HG02571 (cell line): ENCODE results near the gene DPP6.

Experiments used
- ATAC-seq: cut with Tn5 transposase; IDR thresholded peaks from one replicate; pipeline ENCODE4 v1.9.1; 2021; ENCODE audit warnings: mild to moderate bottlenecking, moderate library complexity; ENCODE audit not compliant: unreplicated experiment

DPP6 gene

GRCh38 chr7:154581251-154581890 lies 529.2 kb downstream of the DPP6 start:
- ATAC-seq = no peak

- ATAC-seq = no peak
Measured at GRCh38 chr7:154583454-154583853, 531.3 kb downstream of the DPP6 start.

GRCh38 chr7:154584352-154585252 lies 532.4 kb downstream of the DPP6 start:
- no peak for ATAC-seq

GRCh38 chr7:154587792-154588191 lies 535.6 kb downstream of the DPP6 start:
- no peak for ATAC-seq

- no peak for ATAC-seq
Measured at GRCh38 chr7:154591544-154591943, 539.3 kb downstream of the DPP6 start.

- ATAC-seq = no peak
Measured at GRCh38 chr7:154592388-154592787, 540.2 kb downstream of the DPP6 start.

- ATAC-seq = no peak
Measured at GRCh38 chr7:154598396-154598795, 546.2 kb downstream of the DPP6 start.

GRCh38 chr7:154598864-154599263 lies 546.7 kb downstream of the DPP6 start:
- ATAC-seq = no peak

GRCh38 chr7:154610903-154611302 lies 558.7 kb downstream of the DPP6 start:
- ATAC-seq = no peak

GRCh38 chr7:154613811-154614210 lies 561.6 kb downstream of the DPP6 start:
- no peak for ATAC-seq

GRCh38 chr7:154620141-154620755 lies 568.0 kb downstream of the DPP6 start:
- ATAC-seq = no peak

- ATAC-seq = no peak
Measured at GRCh38 chr7:154623399-154623798, 571.2 kb downstream of the DPP6 start.

- ATAC-seq = no peak
Measured at GRCh38 chr7:154627646-154628290, 575.6 kb downstream of the DPP6 start.

GRCh38 chr7:154628556-154628955 lies 576.4 kb downstream of the DPP6 start:
- no peak for ATAC-seq

- ATAC-seq = no peak
Measured at GRCh38 chr7:154631162-154631561, 579.0 kb downstream of the DPP6 start.

GRCh38 chr7:154633641-154634040 lies 581.4 kb downstream of the DPP6 start:
- ATAC-seq = no peak

- ATAC-seq = no peak
Measured at GRCh38 chr7:154638286-154638685, 586.1 kb downstream of the DPP6 start.

GRCh38 chr7:154640266-154640865 lies 588.2 kb downstream of the DPP6 start:
- ATAC-seq = no peak

- ATAC-seq = no peak
Measured at GRCh38 chr7:154640917-154641316, 588.7 kb downstream of the DPP6 start.

- ATAC-seq = no peak
Measured at GRCh38 chr7:154644366-154644765, 592.2 kb downstream of the DPP6 start.
